ENCODE data around the gene CDH11.

The CDH11 gene

GRCh38 chr16:64898159-64898558, 223.7 kb downstream of the CDH11 start:
- DNase-seq, result no peak

All from NCI-H146 (cell line).